Ascending aorta (tissue), 2 donors: ENCODE results near the gene CCL28. TPM values are rescaled to one million over a fixed set of nuclear protein-coding genes. Genes with fewer than 3 reads are reported as not detected.

ENCODE experiments used
- DNase-seq, 2 donors: peaks; one replicate each; pipeline ENCODE4 v3.0.0-alpha.2; 2019; ENCODE audit warnings: low spot score in 2 of 2
- H3K27ac ChIP-seq, 2 donors: fragments of 200-600 bp; sonication (generic); one replicate each; pipeline ENCODE4 v1.5.1; 2016 to 2017; ENCODE audit warnings: mild to moderate bottlenecking in 1 of 2
- H3K27me3 ChIP-seq: fragments of 200-600 bp; sonication (generic); one replicate; pipeline ENCODE4 v1.5.1; 2017
- H3K36me3 ChIP-seq, 2 donors: fragments of 200-600 bp; sonication (generic); one replicate each; pipeline ENCODE4 v1.5.1; 2016
- H3K4me1 ChIP-seq, 2 donors: fragments of 200-600 bp; sonication (generic); one replicate each; pipeline ENCODE4 v1.5.1; 2016 to 2017; ENCODE audit warnings: mild to moderate bottlenecking in 1 of 2
- H3K4me3 ChIP-seq, 2 donors: fragments of 200-600 bp; sonication (generic); one replicate each; pipeline ENCODE4 v1.5.1; 2016 to 2017; ENCODE audit warnings: mild to moderate bottlenecking in 1 of 2
- H3K9me3 ChIP-seq, 2 donors: fragments of 200-600 bp; sonication (generic); one replicate each; pipeline ENCODE4 v1.5.1; 2016
- CTCF ChIP-seq, 3 experiments: fragments of 200-600 bp in 2 of 3; fragments of 450-650 bp in 1 of 3; sonication (generic) in 2 of 3; IDR thresholded peaks; one replicate each; pipeline ENCODE4 v1.5.1; 2016 to 2019; ENCODE audit warnings: antibody characterized with exemption in 3 of 3, mild to moderate bottlenecking in 1 of 3, moderate library complexity in 1 of 3
- intact Hi-C: fragments of 100-400 bp; cut with DNase I; formaldehyde crosslinking; loops from one replicate; pipeline ENCODE4 v1.15.1; 2023
- total RNA-seq: library from RNA; depleted of rRNA; stranded (reverse); fragments of >200 nt; gene quantifications from one replicate; pipeline ENCODE4 v1.1.0, GENCODE V29; 2016

The CCL28 gene
- total RNA-seq, 1 donor from 2014 or later: not detected

- intact Hi-C loops: no loop called here
- Histone ChIP-seq H3K9me3 (no peaks in the 10 kb centered on the region), H3K4me1 (no peaks in the 10 kb centered on the region), H3K27me3 (no peaks in the 10 kb centered on the region), H3K27ac (no peak overlapping the region), H3K36me3 (no peaks in the 10 kb centered on the region), H3K4me3 (no peak overlapping the region)
- TF ChIP-seq CTCF (IDR thresholded peaks at IDR 0.05): no peak
- no peak for DNase-seq
Observed at GRCh38 chr5:43362725-43363435, 49.3 kb downstream of the CCL28 start.

GRCh38 chr5:43358726-43359125 lies 53.5 kb downstream of the CCL28 start:
- Histone ChIP-seq H3K9me3 (no peaks in the 10 kb centered on the region), H3K4me1 (no peaks in the 10 kb centered on the region), H3K4me3 (no peak overlapping the region), H3K27me3 (no peaks in the 10 kb centered on the region), H3K27ac (no peak overlapping the region), H3K36me3 (no peaks in the 10 kb centered on the region)
- DNase-seq: no peak
- TF ChIP-seq CTCF (IDR thresholded peaks at IDR 0.05): no peak
- intact Hi-C loops: no loop called here

GRCh38 chr5:43358301-43358700 lies 53.9 kb downstream of the CCL28 start:
- H3K9me3 ChIP-seq: no peaks in the 10 kb centered on the region
- DNase-seq: no peak
- no peaks in the 10 kb centered on the region for H3K27me3 ChIP-seq
- H3K36me3 ChIP-seq: no peaks in the 10 kb centered on the region
- no peak overlapping the region for H3K4me3 ChIP-seq
- intact Hi-C loops: no loop called here
- no peak overlapping the region for H3K27ac ChIP-seq
- no peak for TF ChIP-seq CTCF (IDR thresholded peaks at IDR 0.05)
- H3K4me1 ChIP-seq: no peaks in the 10 kb centered on the region

- H3K4me1 ChIP-seq: no peaks in the 10 kb centered on the region
- no peaks in the 10 kb centered on the region for H3K27me3 ChIP-seq
- H3K4me3 ChIP-seq: no peak overlapping the region
- no peak overlapping the region for H3K27ac ChIP-seq
- no peaks in the 10 kb centered on the region for H3K9me3 ChIP-seq
- no peak for DNase-seq
- H3K36me3 ChIP-seq: no peaks in the 10 kb centered on the region
- no peak for TF ChIP-seq CTCF (IDR thresholded peaks at IDR 0.05)
- intact Hi-C loops: no loop called here
Observed at GRCh38 chr5:43357878-43358281, 54.3 kb downstream of the CCL28 start.

GRCh38 chr5:43357067-43357466 lies 55.1 kb downstream of the CCL28 start:
- DNase-seq: no peak
- Histone ChIP-seq H3K27ac (no peak overlapping the region), H3K27me3 (no peaks in the 10 kb centered on the region), H3K9me3 (no peaks in the 10 kb centered on the region), H3K36me3 (no peaks in the 10 kb centered on the region), H3K4me1 (no peaks in the 10 kb centered on the region), H3K4me3 (no peak overlapping the region)
- TF ChIP-seq CTCF (IDR thresholded peaks at IDR 0.05): no peak
- intact Hi-C loops: no loop called here

- Histone ChIP-seq H3K4me1 (no peaks in the 10 kb centered on the region), H3K9me3 (no peaks in the 10 kb centered on the region), H3K27ac (no peak overlapping the region), H3K36me3 (no peaks in the 10 kb centered on the region), H3K4me3 (no peak overlapping the region), H3K27me3 (no peaks in the 10 kb centered on the region)
- DNase-seq: no peak
- TF ChIP-seq CTCF (IDR thresholded peaks at IDR 0.05): no peak
- intact Hi-C loops: no loop called here
Observed at GRCh38 chr5:43354774-43355173, 57.4 kb downstream of the CCL28 start.
